HEK293 (cell line): ENCODE results near the gene BCAN.
A peak's percentile ranks its signal among the peaks of the same experiment; 100 is the strongest.

Experiments
- CTCF ChIA-PET: fragments of 350-600 bp; formaldehyde crosslinking; extraction: SDS; loops from one replicate; lab custom pipeline; 2021; ENCODE audit warnings: antibody characterized with exemption; lab: Yijun Ruan, JAX
- POLR2A ChIA-PET: fragments of 300-600 bp; formaldehyde crosslinking; extraction: SDS; loops from one replicate; lab custom pipeline; 2020; ENCODE audit warnings: antibody characterized with exemption, inconsistent platforms; lab: Yijun Ruan, JAX
- H3K27ac ChIP-seq: fragments of 200-500 bp; sonication (Bioruptor generic); 2 replicates; pipeline ENCODE4 v1.5.1; 2014; ENCODE audit warnings: low read depth, low read length, control low read depth, inconsistent platforms; ENCODE audit errors: extremely low read depth
- H3K36me3 ChIP-seq, 2 experiments: fragments of 200-500 bp in 1 of 2; sonication (Bioruptor generic) in 1 of 2; 1 replicate in 1 of 2; 2 replicates in 1 of 2; pipeline ENCODE4 v1.5.1; 2014 to 2017; ENCODE audit warnings: inconsistent platforms in 2 of 2, low read length in 2 of 2; ENCODE audit not compliant: control insufficient read depth in 2 of 2, insufficient read depth in 1 of 2
- H3K4me1 ChIP-seq: fragments of 200-500 bp; sonication (Bioruptor generic); 2 replicates; pipeline ENCODE4 v1.5.1; 2014; ENCODE audit warnings: mild to moderate bottlenecking, low read length, inconsistent platforms; ENCODE audit not compliant: control insufficient read depth, insufficient read depth
- H3K4me3 ChIP-seq: 2 replicates; pipeline ENCODE4 v1.5.1; 2011; ENCODE audit warnings: low read depth, mild to moderate bottlenecking, control low read depth, low read length, moderate library complexity
- H3K9me3 ChIP-seq: fragments of 200-500 bp; sonication (Bioruptor generic); 2 replicates; pipeline ENCODE4 v1.5.1; 2014; ENCODE audit warnings: low read depth, low read length, inconsistent platforms; ENCODE audit not compliant: control insufficient read depth, insufficient read depth
- HOXD13 ChIP-seq: sonication (generic); formaldehyde crosslinking; IDR thresholded peaks from 2 replicates; pipeline ENCODE4 v1.8.0; 2022; ENCODE audit warnings: missing genetic modification reagents, borderline replicate concordance
- ZBTB17 ChIP-seq: fragments of 450-650 bp; formaldehyde crosslinking; IDR thresholded peaks from 2 replicates; pipeline ENCODE4 v1.5.1; 2016; ENCODE audit warnings: missing biosample characterization, missing genetic modification characterization
- ZBTB21 ChIP-seq: fragments of 450-650 bp; formaldehyde crosslinking; IDR thresholded peaks from 2 replicates; pipeline ENCODE4 v1.5.1; 2017; ENCODE audit warnings: missing biosample characterization, missing genetic modification characterization
- ZFP69B ChIP-seq: fragments of 450-650 bp; formaldehyde crosslinking; IDR thresholded peaks from 2 replicates; pipeline ENCODE4 v1.5.1; 2016; ENCODE audit warnings: missing biosample characterization, missing genetic modification characterization
- ZNF133 ChIP-seq: fragments of 450-650 bp; formaldehyde crosslinking; IDR thresholded peaks from 2 replicates; pipeline ENCODE4 v1.5.1; 2016; ENCODE audit warnings: missing biosample characterization, missing genetic modification characterization
- ZNF175 ChIP-seq: fragments of 450-650 bp; formaldehyde crosslinking; IDR thresholded peaks from 2 replicates; pipeline ENCODE4 v1.5.1; 2016; ENCODE audit warnings: missing biosample characterization, missing genetic modification characterization
- ZNF211 ChIP-seq: fragments of 450-650 bp; formaldehyde crosslinking; IDR thresholded peaks from 2 replicates; pipeline ENCODE4 v1.5.1; 2016; ENCODE audit warnings: low read depth, missing biosample characterization, missing genetic modification characterization
- ZNF248 ChIP-seq: fragments of 450-650 bp; formaldehyde crosslinking; IDR thresholded peaks from 2 replicates; pipeline ENCODE4 v1.5.1; 2017; ENCODE audit warnings: missing biosample characterization, missing genetic modification characterization
- ZNF274 ChIP-seq, 2 experiments: fragments of 200-500 bp in 1 of 2; fragments of 450-650 bp in 1 of 2; sonication (Bioruptor generic) in 1 of 2; formaldehyde crosslinking in 1 of 2; IDR thresholded peaks; 2 replicates each; pipeline versions ENCODE4 v1.5.1 to v1.6.1; 2014 to 2016; ENCODE audit warnings: borderline replicate concordance in 1 of 2, inconsistent platforms in 1 of 2, low read length in 1 of 2, missing biosample characterization in 1 of 2, missing genetic modification characterization in 1 of 2
- ZNF394 ChIP-seq: fragments of 450-650 bp; formaldehyde crosslinking; IDR thresholded peaks from 2 replicates; pipeline ENCODE4 v1.5.1; 2016; ENCODE audit warnings: missing biosample characterization, missing genetic modification characterization, mild to moderate bottlenecking, moderate library complexity, borderline replicate concordance
- ZNF404 ChIP-seq: fragments of 450-650 bp; formaldehyde crosslinking; IDR thresholded peaks from 2 replicates; pipeline ENCODE4 v1.5.1; 2017; ENCODE audit warnings: missing biosample characterization, missing genetic modification characterization
- ZNF610 ChIP-seq: fragments of 450-650 bp; formaldehyde crosslinking; IDR thresholded peaks from 2 replicates; pipeline ENCODE4 v1.5.1; 2016; ENCODE audit warnings: missing biosample characterization, missing genetic modification characterization, borderline replicate concordance
- ZNF768 ChIP-seq: fragments of 450-650 bp; formaldehyde crosslinking; IDR thresholded peaks from 2 replicates; pipeline ENCODE4 v1.5.1; 2018; ENCODE audit warnings: missing biosample characterization, mild to moderate bottlenecking, missing genetic modification characterization
- ZNF785 ChIP-seq: fragments of 450-650 bp; formaldehyde crosslinking; IDR thresholded peaks from 2 replicates; pipeline ENCODE4 v1.5.1; 2016; ENCODE audit warnings: missing biosample characterization, missing genetic modification characterization
- ZSCAN23 ChIP-seq: fragments of 450-650 bp; formaldehyde crosslinking; IDR thresholded peaks from 2 replicates; pipeline ENCODE4 v1.5.1; 2016; ENCODE audit warnings: missing biosample characterization, missing genetic modification characterization
- TF ChIP-seq, protein P1 (sequence below): fragments of 450-650 bp; formaldehyde crosslinking; IDR thresholded peaks from 2 replicates; pipeline ENCODE4 v1.5.1; 2017; ENCODE audit warnings: missing biosample characterization, missing genetic modification characterization
- TF ChIP-seq, protein P2 (sequence below): fragments of 450-650 bp; formaldehyde crosslinking; IDR thresholded peaks from 2 replicates; pipeline ENCODE4 v1.5.0; 2017; ENCODE audit warnings: missing biosample characterization, missing genetic modification characterization, borderline replicate concordance
- TF ChIP-seq, protein P3 (sequence below): fragments of 450-650 bp; formaldehyde crosslinking; IDR thresholded peaks from 2 replicates; pipeline ENCODE4 v1.5.1; 2016; ENCODE audit warnings: missing biosample characterization, missing genetic modification characterization

The BCAN gene

DNA sequence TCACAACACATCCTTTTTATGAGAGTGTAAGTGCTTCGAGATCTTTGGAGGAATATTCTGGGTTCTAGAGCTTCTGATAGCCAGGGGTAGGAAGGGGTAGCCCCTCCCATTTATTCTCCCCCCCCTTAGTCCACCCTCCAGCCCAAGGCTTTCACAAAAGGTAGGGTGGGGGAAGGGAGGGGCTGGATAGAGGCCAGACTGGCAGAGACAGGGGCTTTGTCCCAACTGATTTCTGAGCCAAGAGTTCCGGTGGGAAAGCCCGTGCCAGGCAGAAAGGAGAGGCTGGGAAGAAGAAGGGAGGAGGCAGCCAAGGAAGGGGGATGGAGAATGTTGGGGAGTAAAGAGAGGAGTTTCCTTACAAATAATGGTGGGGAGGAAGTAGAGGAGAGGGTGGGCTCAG, 3.1 kb downstream of the BCAN start:
- Histone ChIP-seq H3K9me3 (no peaks in the 10 kb centered on the region), H3K27ac (no peak overlapping the region), H3K36me3 (no peaks in the 10 kb centered on the region), H3K4me3 (no peak overlapping the region), H3K4me1 (no peaks in the 10 kb centered on the region)
- POLR2A ChIA-PET: interaction anchor here (1.6 kb wide), 1 partner anchor 21 kb away, joined by 4 read pairs; no protein-coding TSS in a partner anchor
- TF ChIP-seq ZNF175 (tag by site-specific recombination): no peak
- TF ChIP-seq ZNF248: no peak
- no peak for TF ChIP-seq HOXD13
- TF ChIP-seq ZNF404 (tag by site-specific recombination): no peak
- TF ChIP-seq ZFP69B: no peak
- TF ChIP-seq ZNF394 (tag by site-specific recombination): no peak
- TF ChIP-seq ZBTB17 (tag by site-specific recombination): no peak
- no peak for TF ChIP-seq ZNF133 (tag by site-specific recombination)
- no peak for TF ChIP-seq ZSCAN23 (tag by site-specific recombination)
- TF ChIP-seq, protein P1, sequence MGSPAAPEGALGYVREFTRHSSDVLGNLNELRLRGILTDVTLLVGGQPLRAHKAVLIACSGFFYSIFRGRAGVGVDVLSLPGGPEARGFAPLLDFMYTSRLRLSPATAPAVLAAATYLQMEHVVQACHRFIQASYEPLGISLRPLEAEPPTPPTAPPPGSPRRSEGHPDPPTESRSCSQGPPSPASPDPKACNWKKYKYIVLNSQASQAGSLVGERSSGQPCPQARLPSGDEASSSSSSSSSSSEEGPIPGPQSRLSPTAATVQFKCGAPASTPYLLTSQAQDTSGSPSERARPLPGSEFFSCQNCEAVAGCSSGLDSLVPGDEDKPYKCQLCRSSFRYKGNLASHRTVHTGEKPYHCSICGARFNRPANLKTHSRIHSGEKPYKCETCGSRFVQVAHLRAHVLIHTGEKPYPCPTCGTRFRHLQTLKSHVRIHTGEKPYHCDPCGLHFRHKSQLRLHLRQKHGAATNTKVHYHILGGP (tag by site-specific recombination): no peak
- TF ChIP-seq, protein P2, sequence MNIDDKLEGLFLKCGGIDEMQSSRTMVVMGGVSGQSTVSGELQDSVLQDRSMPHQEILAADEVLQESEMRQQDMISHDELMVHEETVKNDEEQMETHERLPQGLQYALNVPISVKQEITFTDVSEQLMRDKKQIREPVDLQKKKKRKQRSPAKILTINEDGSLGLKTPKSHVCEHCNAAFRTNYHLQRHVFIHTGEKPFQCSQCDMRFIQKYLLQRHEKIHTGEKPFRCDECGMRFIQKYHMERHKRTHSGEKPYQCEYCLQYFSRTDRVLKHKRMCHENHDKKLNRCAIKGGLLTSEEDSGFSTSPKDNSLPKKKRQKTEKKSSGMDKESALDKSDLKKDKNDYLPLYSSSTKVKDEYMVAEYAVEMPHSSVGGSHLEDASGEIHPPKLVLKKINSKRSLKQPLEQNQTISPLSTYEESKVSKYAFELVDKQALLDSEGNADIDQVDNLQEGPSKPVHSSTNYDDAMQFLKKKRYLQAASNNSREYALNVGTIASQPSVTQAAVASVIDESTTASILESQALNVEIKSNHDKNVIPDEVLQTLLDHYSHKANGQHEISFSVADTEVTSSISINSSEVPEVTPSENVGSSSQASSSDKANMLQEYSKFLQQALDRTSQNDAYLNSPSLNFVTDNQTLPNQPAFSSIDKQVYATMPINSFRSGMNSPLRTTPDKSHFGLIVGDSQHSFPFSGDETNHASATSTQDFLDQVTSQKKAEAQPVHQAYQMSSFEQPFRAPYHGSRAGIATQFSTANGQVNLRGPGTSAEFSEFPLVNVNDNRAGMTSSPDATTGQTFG (tag by site-specific recombination): no peak
- TF ChIP-seq ZNF274 (IDR thresholded peaks at IDR 0.05; ENCODE audit: low read length): no peak
- TF ChIP-seq ZNF274 (tag by site-specific recombination; IDR thresholded peaks at IDR 0.05; ENCODE audit: borderline replicate concordance): no peak
- no peak for TF ChIP-seq ZNF785 (tag by site-specific recombination)
- no peak for TF ChIP-seq ZNF610 (tag by site-specific recombination)
- TF ChIP-seq, protein P3, sequence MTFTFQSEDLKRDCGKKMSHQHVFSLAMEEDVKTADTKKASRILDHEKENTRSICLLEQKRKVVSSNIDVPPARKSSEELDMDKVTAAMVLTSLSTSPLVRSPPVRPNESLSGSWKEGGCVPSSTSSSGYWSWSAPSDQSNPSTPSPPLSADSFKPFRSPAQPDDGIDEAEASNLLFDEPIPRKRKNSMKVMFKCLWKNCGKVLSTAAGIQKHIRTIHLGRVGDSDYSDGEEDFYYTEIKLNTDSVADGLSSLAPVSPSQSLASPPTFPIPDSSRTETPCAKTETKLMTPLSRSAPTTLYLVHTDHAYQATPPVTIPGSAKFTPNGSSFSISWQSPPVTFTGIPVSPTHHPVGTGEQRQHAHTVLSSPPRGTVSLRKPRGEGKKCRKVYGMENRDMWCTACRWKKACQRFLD: no peak
- TF ChIP-seq ZBTB21 (tag by site-specific recombination): no peak
- CTCF ChIA-PET: interaction anchor here (0.8 to 2.6 kb wide), 8 partner anchors 13 to 81 kb away, joined by 3 to 34 read pairs (median 6); no protein-coding TSS in a partner anchor

DNA sequence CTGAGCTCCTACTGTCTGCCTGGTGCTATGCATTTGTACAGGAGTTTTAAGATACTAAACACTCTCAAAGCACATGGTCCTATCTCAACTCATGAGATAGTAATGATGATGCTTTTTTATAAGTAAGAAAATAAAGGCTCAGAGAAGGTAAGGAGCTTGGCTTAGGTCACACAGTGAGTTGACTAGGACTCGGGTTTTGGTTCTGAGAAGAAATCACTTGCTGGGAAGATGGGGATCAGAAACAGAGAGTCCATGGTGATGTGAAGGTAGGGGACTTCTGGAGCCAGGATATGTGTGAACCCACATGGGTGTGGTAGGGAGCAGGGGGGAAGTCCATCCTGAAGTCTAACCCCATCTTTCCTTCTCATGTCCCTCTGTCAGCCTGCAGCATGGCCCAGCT, 3.7 kb downstream of the BCAN start:
- no peaks in the 10 kb centered on the region for H3K9me3 ChIP-seq
- TF ChIP-seq ZNF211 (tag by site-specific recombination) (no peak), ZNF768 (tag by site-specific recombination) (peak; percentile 62; the same call in 1 of the 2 replicates)
- H3K36me3 ChIP-seq: no peaks in the 10 kb centered on the region
- ChIA-PET POLR2A (interaction anchor here (1.1 to 1.6 kb wide), 2 partner anchors 15 to 22 kb away, joined by 4 to 5 read pairs; no protein-coding TSS in a partner anchor), CTCF (interaction anchor here (0.8 to 2.5 kb wide), 7 partner anchors 12 to 81 kb away, joined by 3 to 12 read pairs (median 5); no protein-coding TSS in a partner anchor)
- no peaks in the 10 kb centered on the region for H3K4me1 ChIP-seq
- H3K27ac ChIP-seq: no peak overlapping the region
- H3K4me3 ChIP-seq: no peak overlapping the region
